Hepatocyte (in vitro differentiated cells): ENCODE data around the gene USH2A.

ENCODE experiments used
- CTCF ChIP-seq: fragments of 200-600 bp; sonication (generic); IDR thresholded peaks from 2 replicates; pipeline ENCODE4 v1.5.1; 2016; ENCODE audit warnings: antibody characterized with exemption, mild to moderate bottlenecking; ENCODE audit not compliant: poor library complexity
- EZH2 ChIP-seq: fragments of 200-600 bp; sonication (generic); IDR thresholded peaks from 2 replicates; pipeline ENCODE4 v1.6.1; 2016; ENCODE audit warnings: antibody characterized with exemption, mild to moderate bottlenecking, borderline replicate concordance

DNA sequence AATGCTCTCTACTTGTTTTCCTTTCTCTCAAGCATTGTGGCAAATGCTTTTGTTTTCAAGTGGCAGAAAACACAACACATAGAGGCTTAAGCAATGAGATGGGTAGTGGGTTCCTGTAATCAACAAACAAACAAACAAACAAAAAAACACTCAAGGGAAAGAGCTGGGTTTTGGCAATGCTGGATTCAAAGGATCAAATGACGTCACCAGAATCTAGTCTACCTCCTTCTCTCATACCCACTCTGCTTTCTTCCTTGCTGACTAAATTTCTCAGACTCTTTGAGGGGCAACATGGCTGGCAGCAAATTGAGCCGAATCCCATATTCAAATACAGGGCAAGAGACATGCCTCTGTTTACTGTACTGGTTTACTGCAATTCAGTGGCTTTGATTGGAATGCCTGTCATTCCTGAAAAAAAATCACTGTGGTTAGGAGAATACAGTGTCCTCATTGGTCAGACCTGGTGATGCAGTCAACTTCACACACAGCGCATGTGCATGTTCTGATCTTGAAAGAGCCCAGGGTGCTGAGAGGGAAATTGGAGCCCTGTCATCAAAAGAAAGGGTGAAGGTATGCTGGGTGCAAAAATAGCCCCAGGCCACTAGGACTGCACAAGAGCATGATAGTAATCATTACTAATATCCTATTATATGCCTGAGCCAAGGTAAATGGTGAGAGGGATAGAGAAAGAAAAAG lies 500.0 kb downstream of the USH2A start:
- TF ChIP-seq CTCF (no peak), EZH2 (no peak)
